HG02970 (cell line): Measurements from ENCODE around the gene H6PD.
"Not testable (repeated sequence)": the region's sequence is repeated elsewhere in the genome, so short reads cannot be mapped to it uniquely, and the experiment has no call there.

Experiments
- ATAC-seq: cut with Tn5 transposase; IDR thresholded peaks from one replicate; pipeline ENCODE4 v1.9.1; 2021; ENCODE audit warnings: mild to moderate bottlenecking, moderate library complexity, moderate number of reproducible peaks; ENCODE audit not compliant: unreplicated experiment, low FRiP score

H6PD gene

GRCh38 chr1:9293533-9294404 lies 59.2 kb downstream of the H6PD start:
- no peak for ATAC-seq

- no peak for ATAC-seq
Observed at GRCh38 chr1:9294405-9294773, 59.8 kb downstream of the H6PD start.

GRCh38 chr1:9294910-9295636 lies 60.5 kb downstream of the H6PD start:
- ATAC-seq = no peak

GRCh38 chr1:9295884-9296283 lies 61.3 kb downstream of the H6PD start:
- ATAC-seq = no peak

- ATAC-seq = no peak
Observed at GRCh38 chr1:9296850-9297249, 62.3 kb downstream of the H6PD start.

GRCh38 chr1:9297831-9298230 lies 63.3 kb downstream of the H6PD start:
- ATAC-seq = no peak

GRCh38 chr1:9298282-9298681 lies 63.7 kb downstream of the H6PD start:
- no peak for ATAC-seq

GRCh38 chr1:9299571-9300541 lies 65.3 kb downstream of the H6PD start:
- not testable (repeated sequence) for ATAC-seq

- no peak for ATAC-seq
Observed at GRCh38 chr1:9300573-9300972, 66.0 kb downstream of the H6PD start.

- ATAC-seq = no peak
Observed at GRCh38 chr1:9302745-9303524, 68.4 kb downstream of the H6PD start.

GRCh38 chr1:9303916-9304315 lies 69.3 kb downstream of the H6PD start:
- ATAC-seq = no peak

GRCh38 chr1:9305216-9305615 lies 70.6 kb downstream of the H6PD start:
- ATAC-seq = no peak

- no peak for ATAC-seq
Observed at GRCh38 chr1:9306006-9306405, 71.4 kb downstream of the H6PD start.

GRCh38 chr1:9307303-9307702 lies 72.7 kb downstream of the H6PD start:
- no peak for ATAC-seq

- ATAC-seq = no peak
Observed at GRCh38 chr1:9308236-9308785, 73.7 kb downstream of the H6PD start.

GRCh38 chr1:9309080-9309479 lies 74.5 kb downstream of the H6PD start:
- ATAC-seq = no peak

GRCh38 chr1:9309991-9310390 lies 75.4 kb downstream of the H6PD start:
- ATAC-seq = no peak

- ATAC-seq = no peak
Observed at GRCh38 chr1:9311029-9311428, 76.5 kb downstream of the H6PD start.

- ATAC-seq = no peak
Observed at GRCh38 chr1:9311479-9311878, 76.9 kb downstream of the H6PD start.
